Osteoblast (primary cell): ENCODE data around the gene PLB1. TPM values are rescaled to one million over a fixed set of nuclear protein-coding genes. Genes with fewer than 3 reads are reported as not detected.

Experiments
- DNase-seq: peaks from one replicate; pipeline ENCODE4 v3.0.0; 2011; ENCODE audit warnings: low spot score, mixed read lengths; ENCODE audit not compliant: insufficient read length; ENCODE audit errors: missing footprints
- H2AFZ ChIP-seq: 2 replicates; pipeline ENCODE4 v1.6.0; 2011; ENCODE audit warnings: mild to moderate bottlenecking, low read length
- H3K27ac ChIP-seq: 2 replicates; pipeline ENCODE4 v1.5.1; 2011; ENCODE audit warnings: mild to moderate bottlenecking, low read depth, low read length, moderate library complexity
- H3K27me3 ChIP-seq: 2 replicates; pipeline ENCODE4 v1.6.0; 2012; ENCODE audit warnings: mild to moderate bottlenecking, control low read depth, inconsistent platforms, low read length, moderate library complexity; ENCODE audit not compliant: insufficient read depth
- H3K36me3 ChIP-seq: 2 replicates; pipeline ENCODE4 v1.5.1; 2011; ENCODE audit warnings: mild to moderate bottlenecking, low read length, control low read depth, moderate library complexity; ENCODE audit not compliant: insufficient read depth
- H3K4me1 ChIP-seq: 2 replicates; pipeline ENCODE4 v1.5.1; 2011; ENCODE audit warnings: mild to moderate bottlenecking, low read length, control low read depth, moderate library complexity; ENCODE audit not compliant: insufficient read depth
- H3K4me2 ChIP-seq: 2 replicates; pipeline ENCODE4 v1.6.0; 2011; ENCODE audit warnings: mild to moderate bottlenecking, low read length; ENCODE audit not compliant: insufficient read depth
- H3K4me3 ChIP-seq: fragments of 200-600 bp; sonication (generic); 3 replicates; pipeline ENCODE4 v1.5.1; 2012; ENCODE audit warnings: mild to moderate bottlenecking, low read length, inconsistent platforms; ENCODE audit not compliant: insufficient read depth
- H3K79me2 ChIP-seq: 2 replicates; pipeline ENCODE4 v1.6.0; 2012; ENCODE audit warnings: mild to moderate bottlenecking, low read length, control low read depth, inconsistent platforms; ENCODE audit not compliant: insufficient read depth
- H3K9me3 ChIP-seq: 2 replicates; pipeline ENCODE4 v1.5.1; 2011; ENCODE audit warnings: low read depth, low read length, control low read depth
- H4K20me1 ChIP-seq: 2 replicates; pipeline ENCODE4 v1.6.0; 2012; ENCODE audit warnings: mild to moderate bottlenecking, low read length, control low read depth; ENCODE audit not compliant: insufficient read depth
- CTCF ChIP-seq: IDR thresholded peaks from 2 replicates; pipeline ENCODE4 v1.5.1; 2011; ENCODE audit warnings: mild to moderate bottlenecking, low read depth, low read length, moderate library complexity; ENCODE audit errors: extremely low read depth
- total RNA-seq: library from RNA; depleted of rRNA; stranded (reverse); fragments of >200 nt; gene quantifications from 2 replicates; pipeline ENCODE4 v1.2.3, GENCODE V29; 2012

The PLB1 gene
- total RNA-seq, 1 donor, result 0.36 TPM

- Histone ChIP-seq H3K4me3 (no peak overlapping the region), H3K4me2 (no peak overlapping the region), H3K27me3 (peaks cover 30% of the 10 kb centered on the region), H3K79me2 (no peaks in the 10 kb centered on the region), H3K27ac (no peak overlapping the region), H3K9me3 (no peaks in the 10 kb centered on the region), H3K36me3 (no peaks in the 10 kb centered on the region), H3K4me1 (peaks cover 7% of the 10 kb centered on the region), H4K20me1 (no peaks in the 10 kb centered on the region), H2AFZ (no peak overlapping the region)
- DNase-seq, result no peak
- no peak for TF ChIP-seq CTCF
Observed at GRCh38 chr2:28510184-28510583, 14.3 kb downstream of the PLB1 start.

GRCh38 chr2:28511871-28512606 is 16.2 kb downstream of the PLB1 start:
- DNase-seq, result no peak
- no peak overlapping the region for H3K4me2 ChIP-seq
- H3K27me3 ChIP-seq, result peaks cover 33% of the 10 kb centered on the region
- H3K79me2 ChIP-seq, result no peaks in the 10 kb centered on the region
- no peaks in the 10 kb centered on the region for H4K20me1 ChIP-seq
- no peak for TF ChIP-seq CTCF
- H3K36me3 ChIP-seq, result no peaks in the 10 kb centered on the region
- H2AFZ ChIP-seq, result no peak overlapping the region
- H3K9me3 ChIP-seq, result no peaks in the 10 kb centered on the region
- no peak overlapping the region for H3K4me3 ChIP-seq
- H3K27ac ChIP-seq, result no peak overlapping the region
- no peaks in the 10 kb centered on the region for H3K4me1 ChIP-seq

- Histone ChIP-seq H3K27me3 (peaks cover 38% of the 10 kb centered on the region), H3K79me2 (no peaks in the 10 kb centered on the region)
- TF ChIP-seq CTCF, result no peak
Observed at GRCh38 chr2:28512607-28512965, 16.7 kb downstream of the PLB1 start.

GRCh38 chr2:28513097-28513496 is 17.2 kb downstream of the PLB1 start:
- Histone ChIP-seq H3K27ac (no peak overlapping the region), H3K9me3 (no peaks in the 10 kb centered on the region), H3K36me3 (no peaks in the 10 kb centered on the region), H3K79me2 (no peaks in the 10 kb centered on the region), H2AFZ (no peak overlapping the region), H3K4me2 (no peak overlapping the region), H4K20me1 (no peaks in the 10 kb centered on the region), H3K4me1 (no peaks in the 10 kb centered on the region), H3K4me3 (no peak overlapping the region), H3K27me3 (peaks cover 43% of the 10 kb centered on the region)
- DNase-seq, result no peak
- TF ChIP-seq CTCF, result no peak

More at GRCh38 chr2:28512607-28512965, 16.7 kb downstream of the PLB1 start:
- no peaks in the 10 kb centered on the region for H4K20me1 ChIP-seq
- no peak overlapping the region for H2AFZ ChIP-seq
- no peak for DNase-seq
- H3K4me1 ChIP-seq, result no peaks in the 10 kb centered on the region
- H3K36me3 ChIP-seq, result no peaks in the 10 kb centered on the region
- H3K4me2 ChIP-seq, result no peak overlapping the region
- no peak overlapping the region for H3K4me3 ChIP-seq
- no peaks in the 10 kb centered on the region for H3K9me3 ChIP-seq
- H3K27ac ChIP-seq, result no peak overlapping the region
